Thyroid gland (tissue), 4 donors: ENCODE results near the gene CCDC39. TPM values are rescaled to one million over a fixed set of nuclear protein-coding genes. Genes with fewer than 3 reads are reported as not detected.

Experiments
- DNase-seq, 2 donors: peaks; one replicate each; pipeline ENCODE4 v3.0.0-alpha.2; 2019
- H3K27ac ChIP-seq, 3 donors: fragments of 200-600 bp; sonication (generic); 1 replicate in 2 of 3; 2 replicates in 1 of 3; pipeline ENCODE4 v1.5.1; 2016 to 2019; ENCODE audit warnings: mild to moderate bottlenecking in 1 of 3, moderate library complexity in 1 of 3
- H3K27me3 ChIP-seq: fragments of 200-600 bp; sonication (generic); one replicate; pipeline ENCODE4 v1.5.1; 2019
- H3K36me3 ChIP-seq, 2 donors: fragments of 200-600 bp; sonication (generic); one replicate each; pipeline ENCODE4 v1.5.1; 2016 to 2019
- H3K4me1 ChIP-seq, 2 donors: fragments of 200-600 bp; sonication (generic); one replicate each; pipeline ENCODE4 v1.5.1; 2017 to 2019
- H3K4me3 ChIP-seq, 3 donors: fragments of 200-600 bp; sonication (generic); replicated peaks in 1 of 3; 1 replicate in 2 of 3; 2 replicates in 1 of 3; pipeline ENCODE4 v1.5.1; 2016; ENCODE audit warnings: mild to moderate bottlenecking in 1 of 3
- H3K9me3 ChIP-seq: fragments of 200-600 bp; sonication (generic); one replicate; pipeline ENCODE4 v1.5.1; 2017
- POLR2A ChIP-seq, 2 donors: fragments of 450-650 bp; IDR thresholded peaks; one replicate each; pipeline ENCODE4 v1.6.1; 2017; ENCODE audit warnings: antibody characterized with exemption in 2 of 2, mild to moderate bottlenecking in 2 of 2, moderate library complexity in 1 of 2
- WGBS, 2 donors: methylation state at CpG; one replicate each; pipeline ENCODE4 v1.1.5; 2017; 5-methylcytosine and 5-hydroxymethylcytosine counted together
- intact Hi-C: fragments of 100-400 bp; cut with DNase I; formaldehyde crosslinking; loops from one replicate; pipeline ENCODE4 v1.15.1; 2023
- small RNA-seq: library from RNA; depleted of rRNA; stranded (forward); fragments of <200 nt; gene quantifications from one replicate; pipeline ENCODE3, GENCODE V24; 2016
- total RNA-seq, 4 donors: library from RNA; depleted of rRNA; stranded (reverse); fragments of >200 nt; gene quantifications; one replicate each; pipeline ENCODE4 v1.2.3, GENCODE V29; 2016
- TF ChIP-seq, protein P1 (sequence below), 6 experiments: fragments of 200-600 bp in 3 of 6; fragments of 450-650 bp in 3 of 6; sonication (generic) in 3 of 6; IDR thresholded peaks; one replicate each; pipeline ENCODE4 v1.5.1; 2016 to 2019; ENCODE audit warnings: antibody characterized with exemption in 6 of 6, mild to moderate bottlenecking in 2 of 6, inconsistent platforms in 1 of 6, moderate library complexity in 1 of 6

The CCDC39 gene
- total RNA-seq, 4 donors from 2014 or later, result 0.27 TPM; not detected in 3

DNA sequence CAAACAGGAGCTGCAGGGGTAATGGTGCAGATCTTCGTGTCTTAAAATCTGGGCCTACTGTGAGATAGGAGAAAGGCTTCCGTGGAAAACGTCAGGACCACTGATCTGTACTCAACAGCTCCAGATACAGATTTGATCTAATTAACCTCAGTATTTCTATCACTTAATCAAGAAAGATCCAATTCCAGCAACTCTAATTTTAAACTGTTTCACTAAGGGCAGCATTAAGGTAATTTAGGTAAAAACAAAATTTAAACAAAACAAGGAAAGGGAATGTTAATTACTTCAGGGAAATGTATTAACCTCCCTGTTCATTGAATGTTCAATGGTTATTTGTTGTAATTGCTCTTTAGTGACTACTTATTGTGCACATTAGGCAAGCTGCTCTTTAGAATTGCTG, 103.7 kb downstream of the CCDC39 start:
- intact Hi-C loops, result no loop called here
- no peaks in the 10 kb centered on the region for H3K9me3 ChIP-seq
- no peak overlapping the region for H3K4me3 ChIP-seq

GRCh38 chr3:180571831-180572598, 107.3 kb downstream of the CCDC39 start:
- TF ChIP-seq POLR2A (IDR thresholded peaks at IDR 0.05), result no peak
- TF ChIP-seq, protein P1, sequence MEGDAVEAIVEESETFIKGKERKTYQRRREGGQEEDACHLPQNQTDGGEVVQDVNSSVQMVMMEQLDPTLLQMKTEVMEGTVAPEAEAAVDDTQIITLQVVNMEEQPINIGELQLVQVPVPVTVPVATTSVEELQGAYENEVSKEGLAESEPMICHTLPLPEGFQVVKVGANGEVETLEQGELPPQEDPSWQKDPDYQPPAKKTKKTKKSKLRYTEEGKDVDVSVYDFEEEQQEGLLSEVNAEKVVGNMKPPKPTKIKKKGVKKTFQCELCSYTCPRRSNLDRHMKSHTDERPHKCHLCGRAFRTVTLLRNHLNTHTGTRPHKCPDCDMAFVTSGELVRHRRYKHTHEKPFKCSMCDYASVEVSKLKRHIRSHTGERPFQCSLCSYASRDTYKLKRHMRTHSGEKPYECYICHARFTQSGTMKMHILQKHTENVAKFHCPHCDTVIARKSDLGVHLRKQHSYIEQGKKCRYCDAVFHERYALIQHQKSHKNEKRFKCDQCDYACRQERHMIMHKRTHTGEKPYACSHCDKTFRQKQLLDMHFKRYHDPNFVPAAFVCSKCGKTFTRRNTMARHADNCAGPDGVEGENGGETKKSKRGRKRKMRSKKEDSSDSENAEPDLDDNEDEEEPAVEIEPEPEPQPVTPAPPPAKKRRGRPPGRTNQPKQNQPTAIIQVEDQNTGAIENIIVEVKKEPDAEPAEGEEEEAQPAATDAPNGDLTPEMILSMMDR (IDR thresholded peaks at IDR 0.05), result no peak
- H3K27me3 ChIP-seq, result no peaks in the 10 kb centered on the region
- intact Hi-C loops, result no loop called here
- WGBS, 2 donors, result 78 to 79% methylated on average over 6 of the region's 6 CpGs
- H3K36me3 ChIP-seq, result no peaks in the 10 kb centered on the region
- no peak overlapping the region for H3K27ac ChIP-seq
- DNase-seq, result no peak
- no peaks in the 10 kb centered on the region for H3K9me3 ChIP-seq
- no peaks in the 10 kb centered on the region for H3K4me1 ChIP-seq
- H3K4me3 ChIP-seq, result no peak overlapping the region

More for the DNA sequence above, 103.7 kb downstream of the CCDC39 start:
- DNase-seq, result no peak
- H3K36me3 ChIP-seq, result no peaks in the 10 kb centered on the region
- 37 to 41% methylated on average over 3 of the region's 3 CpGs for WGBS, 2 donors
- H3K27me3 ChIP-seq, result no peaks in the 10 kb centered on the region
- no peak overlapping the region for H3K27ac ChIP-seq
- H3K4me1 ChIP-seq, result no peaks in the 10 kb centered on the region
- TF ChIP-seq POLR2A (IDR thresholded peaks at IDR 0.05), result no peak
- TF ChIP-seq, protein P1 (IDR thresholded peaks at IDR 0.05), result no peak

GRCh38 chr3:180570238-180570637, 109.1 kb downstream of the CCDC39 start:
- H3K4me1 ChIP-seq, result no peaks in the 10 kb centered on the region
- WGBS, 2 donors, result 62 to 71% methylated on average over 4 of the region's 4 CpGs
- no peaks in the 10 kb centered on the region for H3K27me3 ChIP-seq
- no peak overlapping the region for H3K4me3 ChIP-seq
- no peak for TF ChIP-seq POLR2A (IDR thresholded peaks at IDR 0.05)
- TF ChIP-seq, protein P1 (IDR thresholded peaks at IDR 0.05), result no peak
- no peak for DNase-seq
- no peaks in the 10 kb centered on the region for H3K9me3 ChIP-seq
- H3K36me3 ChIP-seq, result no peaks in the 10 kb centered on the region
- H3K27ac ChIP-seq, result no peak overlapping the region
- intact Hi-C loops, result no loop called here

GRCh38 chr3:180564676-180565075, 114.6 kb downstream of the CCDC39 start:
- H3K36me3 ChIP-seq, result no peaks in the 10 kb centered on the region
- no peaks in the 10 kb centered on the region for H3K4me1 ChIP-seq
- intact Hi-C loops, result no loop called here
- DNase-seq, result no peak
- H3K27me3 ChIP-seq, result no peaks in the 10 kb centered on the region
- no peak overlapping the region for H3K4me3 ChIP-seq
- H3K9me3 ChIP-seq, result no peaks in the 10 kb centered on the region
- TF ChIP-seq, protein P1 (IDR thresholded peaks at IDR 0.05), result no peak
- no peak for TF ChIP-seq POLR2A (IDR thresholded peaks at IDR 0.05)
- WGBS, 2 donors, result 85 to 89% methylated on average over 2 of the region's 2 CpGs
- H3K27ac ChIP-seq, result no peak overlapping the region

Small RNA genes lying within 50 kb of the gene (small RNA-seq; reads per million reads assigned to genes)
- gene AC068298.1, result not detected
- gene RNU6-486P, result not detected

Other genes with a start within 250 kb of the CCDC39 start
- gene TTC14, start 77.3 kb downstream of the CCDC39 start, total RNA-seq, result 10 to 100 TPM; 67.7 to 81.3 (median 71.4) TPM
- gene FXR1, start 233.2 kb upstream of the CCDC39 start, total RNA-seq, result 100 to 1,000 TPM; 115 to 142 (median 133) TPM